ENCODE data around the gene CA5A.
"Not testable (repeated sequence)": the region's sequence is repeated elsewhere in the genome, so short reads cannot be mapped to it uniquely, and the experiment has no call there.

Gene CA5A
- 0 reads per million in 2 donors for total RNA-seq

DNA sequence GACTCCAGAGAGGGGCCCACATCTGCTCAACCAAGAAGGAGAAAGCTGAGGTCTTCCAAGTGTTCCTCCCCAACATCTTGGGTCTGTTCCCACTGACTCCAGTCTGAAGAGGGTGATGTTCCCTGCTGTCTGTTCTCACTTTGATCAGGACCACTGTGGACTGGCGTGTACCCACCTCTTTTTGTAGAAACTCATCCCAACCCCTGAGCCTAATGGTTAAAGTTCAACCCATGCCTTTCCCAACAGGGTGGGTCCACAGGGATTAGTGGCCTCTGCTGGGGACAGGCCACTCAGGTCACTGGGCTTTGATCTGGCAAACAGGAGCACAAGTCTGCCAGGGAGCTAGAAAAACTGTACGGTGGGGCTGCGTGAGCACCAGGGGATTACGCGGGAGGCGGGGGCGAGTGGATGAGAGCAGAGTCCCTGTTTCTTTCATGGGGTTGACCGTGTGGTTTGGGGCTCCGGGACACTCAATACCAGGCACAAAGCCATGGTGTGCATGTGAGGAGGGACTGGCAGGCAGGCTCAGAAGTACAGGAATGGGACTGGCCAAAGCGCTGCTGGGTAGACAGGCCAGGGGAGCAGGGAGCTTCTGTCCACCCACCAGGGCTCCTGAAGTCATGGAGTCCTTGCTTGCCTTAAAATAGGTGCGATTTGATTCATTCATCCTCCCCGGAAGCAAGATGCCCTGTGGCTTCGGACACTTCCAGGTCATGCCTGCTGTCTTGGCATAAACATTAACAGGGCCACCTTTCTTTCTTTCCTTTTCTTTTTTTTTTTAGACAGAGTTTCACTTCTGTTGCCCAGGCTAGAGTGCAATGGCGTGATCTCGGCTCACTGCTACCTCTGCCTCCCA, at the start of gene CA5A:
TSS of gene CA5A (minus strand) at position 155 of the 856 bp plus-strand sequence. CDS start at position 76, 79 bp downstream.
- no peak for DNase-seq

DNA sequence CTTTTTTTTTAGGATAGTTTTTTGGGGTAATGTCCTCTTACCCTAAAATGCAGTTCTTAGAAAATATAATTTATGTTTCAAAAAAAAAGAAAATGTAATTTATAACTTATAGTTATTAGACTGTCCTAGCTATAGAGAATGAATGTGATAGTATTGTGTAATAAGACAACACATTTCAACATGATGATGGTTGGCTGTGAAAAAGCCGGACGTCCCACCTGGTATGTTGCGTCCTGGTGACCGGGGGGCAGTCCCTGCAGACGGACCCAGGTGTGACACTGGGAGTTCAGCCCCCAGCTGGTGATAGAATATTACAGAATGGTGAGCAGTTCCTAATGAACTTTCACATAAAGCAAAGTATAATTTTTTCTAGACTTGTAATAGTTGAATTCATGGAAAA, 49.2 kb upstream of the CA5A start:
- DNase-seq: not testable (repeated sequence)

DNA sequence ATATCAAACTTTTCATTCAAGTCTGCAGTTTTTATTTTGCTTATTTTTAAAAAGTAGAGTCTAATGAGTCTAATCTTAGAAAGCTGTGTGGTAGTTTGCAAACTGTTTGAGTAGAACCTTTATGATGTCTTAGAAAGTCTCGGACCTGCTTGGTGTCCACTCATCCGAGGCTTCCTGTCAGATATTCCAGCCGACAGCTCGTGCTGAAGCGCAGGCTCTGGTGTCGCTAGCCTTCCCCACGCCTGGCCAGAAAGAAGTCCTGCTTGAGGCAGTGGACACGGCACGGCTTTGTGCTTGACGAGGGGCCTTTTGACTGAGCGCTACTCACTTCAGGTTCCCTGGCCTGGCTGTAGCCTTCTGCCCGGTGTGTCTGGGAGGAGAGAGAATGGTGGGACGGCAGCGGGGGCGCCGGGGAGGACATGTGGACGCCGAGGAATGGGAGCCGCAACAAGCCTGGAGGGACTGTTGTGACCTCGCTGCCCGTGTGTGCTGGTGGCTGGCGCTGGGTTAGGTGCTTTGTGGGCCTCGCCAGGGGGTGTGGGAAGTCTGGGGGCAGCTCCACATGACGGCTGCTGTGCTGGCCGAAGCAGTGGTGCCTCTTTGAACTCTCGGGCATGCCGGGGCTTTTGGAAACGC, 48.4 kb upstream of the CA5A start:
- DNase-seq: no peak

DNA sequence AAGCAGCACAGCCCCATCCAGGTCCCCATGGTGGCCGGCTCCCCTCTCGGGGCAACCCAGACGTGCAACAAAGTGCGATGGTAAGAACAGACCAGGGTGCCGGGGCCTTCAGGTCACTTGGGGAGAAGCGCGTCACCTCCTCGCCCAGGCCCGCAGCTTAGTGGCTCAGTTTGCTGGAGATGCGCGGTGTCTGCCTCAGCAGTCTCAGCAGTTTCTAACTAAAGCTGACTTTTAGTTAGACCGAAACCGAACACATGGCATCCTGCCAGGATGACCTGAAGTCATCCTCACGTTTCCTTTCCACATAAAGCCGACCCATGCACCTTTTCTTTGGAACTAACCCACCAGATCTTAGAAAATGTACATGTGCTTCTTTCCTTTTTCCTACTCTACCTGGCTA, 47.9 kb upstream of the CA5A start:
- DNase-seq: not testable (repeated sequence)

DNA sequence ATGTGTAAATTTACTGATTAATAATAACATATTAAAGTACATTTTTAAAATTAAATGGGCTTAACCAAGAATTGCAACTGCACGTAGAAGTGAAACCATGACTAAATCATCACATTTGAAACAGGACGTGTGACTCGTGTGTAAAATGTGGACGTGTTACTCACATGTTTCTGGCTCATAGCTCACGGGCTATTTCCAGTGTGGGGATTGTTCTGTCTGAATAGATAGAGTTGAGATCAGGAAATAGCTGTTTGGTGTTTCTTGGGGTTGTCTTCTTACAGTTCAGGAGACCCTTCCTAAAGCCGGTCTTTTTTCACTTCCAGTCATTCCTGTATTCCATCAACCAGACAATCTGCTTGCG, 47.4 kb upstream of the CA5A start:
- peak in 1 of 5 experiments; percentile 70 for DNase-seq

DNA sequence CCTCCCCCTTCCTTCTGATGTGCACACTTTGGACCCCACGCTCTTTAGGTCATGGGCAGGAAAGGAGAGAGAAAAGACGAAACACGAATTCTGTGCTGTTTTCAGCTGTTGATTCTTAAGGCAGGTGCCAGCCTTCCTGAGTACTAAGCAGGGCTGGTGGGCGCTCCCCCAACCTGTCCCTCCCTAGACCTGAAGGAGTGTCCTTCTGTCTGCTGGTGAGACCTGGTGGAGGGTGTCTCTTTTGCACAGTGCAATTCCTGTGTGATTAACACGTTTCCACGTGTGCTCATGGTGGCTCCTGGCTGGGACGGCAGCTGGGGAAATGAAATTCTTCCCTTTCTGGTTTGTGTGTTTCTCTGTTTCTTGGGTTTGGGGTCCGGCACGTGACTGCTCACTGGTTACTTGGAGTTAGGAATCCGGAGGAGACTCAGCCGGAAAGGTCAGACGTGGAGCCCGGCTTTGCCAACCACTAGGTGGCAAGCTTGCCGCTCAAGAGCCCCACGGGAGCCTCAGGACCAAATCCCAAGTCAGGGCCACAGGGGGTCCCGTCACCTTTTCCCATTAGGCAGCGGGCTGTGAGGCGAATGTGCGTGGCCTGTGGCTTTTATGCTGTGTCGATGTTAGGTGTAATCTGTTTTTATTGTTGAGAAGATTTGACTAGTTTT, 46.9 kb upstream of the CA5A start:
- not testable (repeated sequence) for DNase-seq

DNA sequence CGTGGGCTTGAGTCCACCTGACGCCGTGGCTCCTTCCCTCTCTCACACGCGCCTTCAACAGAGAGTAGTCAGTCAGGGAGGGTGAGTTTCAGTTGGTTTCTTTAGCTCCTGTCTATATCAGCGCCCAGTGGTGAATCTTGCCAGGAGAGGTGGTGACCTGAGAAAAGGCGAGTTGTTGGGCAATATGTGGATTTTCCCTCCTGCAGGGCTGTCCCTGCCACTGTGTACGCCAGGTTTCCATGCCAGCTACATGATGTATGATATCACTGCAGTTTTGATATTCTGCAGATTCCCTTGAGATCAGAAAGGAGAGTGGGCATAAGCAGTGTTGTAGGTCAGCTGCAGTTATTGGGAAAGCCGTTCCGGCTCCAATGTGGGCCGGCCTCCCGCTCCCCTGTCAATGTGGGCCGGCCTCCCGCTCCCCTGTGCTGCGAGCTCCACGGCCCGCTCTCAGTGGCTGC, 46.3 kb upstream of the CA5A start:
- no peak for DNase-seq

DNA sequence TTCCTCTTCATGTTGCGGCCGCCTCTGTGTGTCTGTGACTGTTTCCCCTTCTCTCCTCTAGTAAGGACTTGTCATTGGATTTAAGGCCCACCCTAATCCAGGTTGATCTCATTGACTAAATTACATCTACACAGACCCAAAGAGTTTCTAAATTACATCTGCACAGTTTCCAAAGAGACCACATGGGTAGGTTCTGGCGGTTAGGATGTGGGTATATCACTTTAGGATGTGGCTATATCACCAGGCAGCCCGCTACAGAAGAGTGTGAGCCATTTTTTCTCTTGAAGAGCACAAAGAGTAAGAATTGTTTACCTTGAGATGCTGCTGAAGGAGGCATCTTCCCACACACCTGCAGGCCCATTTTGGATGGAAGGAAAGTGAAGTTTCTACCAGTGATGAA, 45.0 kb upstream of the CA5A start:
- peak in 2 of 5 experiments; percentile 68 to 85 for DNase-seq

DNA sequence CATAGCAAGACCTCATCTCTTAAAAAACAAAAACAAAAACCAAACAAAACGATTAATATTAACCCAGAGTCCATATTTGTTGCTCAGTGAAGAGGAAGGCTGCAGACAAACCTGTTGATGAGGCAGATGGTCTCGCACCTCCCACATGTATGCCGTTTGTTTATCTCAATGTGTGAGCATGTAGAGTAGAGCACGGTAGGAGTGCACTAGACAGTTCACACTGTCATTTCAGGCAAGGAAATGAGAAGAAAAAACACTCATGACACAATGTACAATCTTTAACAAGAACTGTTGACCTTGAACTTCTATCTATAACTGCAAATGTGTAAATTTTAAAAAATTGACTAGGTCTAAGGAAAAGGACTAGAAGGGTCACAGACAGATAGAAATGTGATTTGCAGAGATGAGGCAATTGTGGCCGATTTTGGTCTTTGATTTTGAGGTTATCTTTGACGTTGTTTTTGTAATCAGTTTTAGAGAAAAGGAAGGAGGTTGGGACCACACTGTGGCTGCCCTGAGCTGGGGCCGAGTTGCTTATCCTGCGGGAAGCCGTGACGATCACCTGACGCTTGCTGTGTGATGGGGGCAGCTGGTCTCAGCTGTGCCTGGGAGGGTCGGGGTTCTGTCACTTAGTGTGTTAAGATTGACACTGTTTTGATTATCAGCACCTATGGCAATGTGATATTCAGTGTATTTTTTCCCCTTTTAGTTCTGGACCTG, 43.7 kb upstream of the CA5A start:
- peak in 2 of 5 experiments; percentile 53 to 74 for DNase-seq

DNA sequence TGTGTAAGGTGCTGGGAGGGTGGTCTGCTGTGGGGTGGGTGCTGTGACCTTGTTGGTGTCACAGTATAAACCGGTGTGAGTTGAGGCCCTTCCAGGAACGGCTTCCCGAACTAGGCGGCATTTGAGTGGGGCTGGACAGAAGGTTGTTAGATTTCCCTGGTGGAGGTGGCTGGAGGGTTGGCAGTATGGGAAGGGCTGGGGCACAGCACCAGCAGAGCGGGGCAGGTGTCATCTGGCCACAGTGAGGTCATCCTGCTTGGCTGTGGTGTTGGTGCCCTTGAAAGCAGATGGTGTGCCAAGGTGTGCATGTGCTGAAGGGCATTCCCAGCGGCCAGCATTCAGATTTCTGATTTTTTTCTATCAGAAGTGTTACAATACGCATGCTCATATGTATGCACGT, 43.0 kb upstream of the CA5A start:
- DNase-seq: no peak

DNA sequence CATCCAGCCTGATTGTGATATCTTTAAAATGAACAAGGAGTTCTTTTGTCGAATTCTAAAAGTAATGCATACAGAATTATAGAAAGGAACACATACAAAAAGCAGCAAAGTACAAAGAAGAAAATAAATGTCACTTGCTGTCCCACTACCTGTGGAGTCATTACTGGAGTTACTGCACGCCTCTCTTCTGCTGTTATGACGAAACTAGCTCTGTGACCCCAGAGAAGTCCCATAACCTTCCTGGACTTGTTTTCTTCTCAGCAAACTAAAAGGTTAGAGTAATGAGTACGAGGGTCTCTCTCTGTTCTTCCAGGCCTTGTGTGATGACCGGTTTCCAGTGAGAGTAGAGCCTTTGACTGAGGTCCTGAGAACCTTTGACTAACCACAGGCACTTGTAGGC, 41.8 kb upstream of the CA5A start:
- DNase-seq: peak in 1 of 5 experiments; percentile 46

DNA sequence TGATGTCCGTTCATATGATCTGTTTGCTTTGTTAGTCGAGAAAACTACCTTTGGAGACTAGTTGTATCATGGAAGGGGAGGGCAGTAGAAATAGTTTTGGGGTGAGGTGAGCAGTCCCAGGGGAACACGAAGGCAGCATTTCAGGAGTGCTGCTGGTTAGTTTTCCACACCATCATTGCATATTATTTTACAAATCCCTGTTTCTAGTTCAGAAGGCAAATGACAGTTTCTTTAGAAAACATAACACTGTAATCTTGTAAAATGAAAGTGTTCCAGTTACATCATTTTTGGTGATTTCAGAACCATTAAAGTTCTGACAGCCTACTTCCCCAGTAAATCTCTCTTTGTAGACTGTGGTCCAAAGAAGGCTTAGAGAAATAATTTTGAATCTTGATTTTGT, 40.3 kb upstream of the CA5A start:
- no peak for DNase-seq

DNA sequence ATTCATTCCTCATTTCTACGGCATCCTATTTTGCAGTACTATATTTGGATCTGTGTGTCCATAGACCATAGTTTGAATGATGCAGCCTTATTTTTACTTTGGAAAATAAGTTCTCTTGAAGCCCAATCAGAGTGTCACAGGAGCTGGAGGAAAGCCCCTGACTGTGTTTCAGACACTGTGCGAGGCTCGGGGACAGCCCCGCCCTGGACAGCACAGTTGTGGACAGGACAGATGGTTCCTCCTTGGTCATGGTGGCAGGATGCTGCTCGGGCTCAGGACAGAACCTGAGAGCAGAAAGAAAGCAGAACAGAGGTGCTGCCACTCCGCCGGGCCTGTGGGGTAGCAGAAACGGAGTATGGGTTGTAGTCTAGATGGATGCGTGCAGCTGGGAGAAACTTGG, 37.8 kb upstream of the CA5A start:
- DNase-seq: no peak

DNA sequence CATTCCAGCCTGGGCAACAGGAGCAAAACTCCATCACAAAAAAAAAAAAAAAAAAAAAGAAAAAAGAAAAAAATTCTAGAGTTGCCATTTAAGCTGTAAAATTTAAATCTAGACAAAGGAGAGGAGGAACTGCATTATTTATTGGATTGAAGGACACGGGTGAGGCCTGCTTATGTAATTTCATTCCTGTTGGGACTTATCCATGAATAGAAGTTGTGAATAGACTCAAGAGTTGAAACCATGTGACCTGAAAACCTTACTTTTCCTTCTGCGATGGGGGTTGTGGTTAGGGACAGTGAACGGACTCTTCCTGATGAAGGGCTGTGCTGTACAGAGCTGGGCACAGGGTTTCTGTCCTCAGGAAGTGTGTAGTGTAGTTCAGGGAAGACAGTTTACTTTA, 37.4 kb upstream of the CA5A start:
- DNase-seq: no peak

DNA sequence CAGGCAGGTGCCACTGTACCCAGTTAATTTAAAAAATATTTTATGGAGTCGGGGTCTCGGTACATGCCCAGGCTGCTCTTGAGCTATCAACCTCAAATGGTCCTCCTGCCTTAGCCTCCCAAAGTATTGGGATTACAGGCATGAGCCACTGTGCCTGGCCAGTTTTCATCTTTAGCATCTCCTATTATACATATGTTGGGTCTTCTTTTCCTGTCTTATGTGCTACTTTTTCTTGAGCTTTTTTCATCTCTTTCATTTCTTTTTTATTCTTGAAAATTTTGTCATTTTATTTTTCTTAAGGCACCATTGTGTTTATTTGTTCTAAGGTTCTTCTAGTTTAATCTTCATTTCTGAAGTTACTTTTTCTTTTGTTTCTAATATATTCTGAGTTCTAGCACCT, 35.6 kb upstream of the CA5A start:
- DNase-seq: no peak

DNA sequence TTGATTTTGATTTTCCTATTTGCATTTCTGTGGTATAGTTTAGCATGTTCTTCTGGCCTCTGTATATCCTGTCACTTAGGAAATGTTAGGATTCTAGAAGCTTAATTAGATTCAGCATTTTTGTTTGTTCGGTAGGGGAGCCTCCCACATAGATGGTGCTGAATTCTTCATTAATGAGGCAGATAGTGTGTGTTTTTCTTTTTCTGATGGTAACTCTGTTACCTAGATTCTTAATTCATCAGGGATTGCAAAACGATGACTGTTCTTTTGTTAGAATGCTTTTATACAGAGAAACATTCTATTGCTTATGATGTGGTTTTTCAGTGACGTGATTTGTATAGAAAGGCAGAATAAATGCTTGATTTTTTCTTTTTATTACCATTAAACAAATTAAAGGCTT, 33.9 kb upstream of the CA5A start:
- no peak for DNase-seq

DNA sequence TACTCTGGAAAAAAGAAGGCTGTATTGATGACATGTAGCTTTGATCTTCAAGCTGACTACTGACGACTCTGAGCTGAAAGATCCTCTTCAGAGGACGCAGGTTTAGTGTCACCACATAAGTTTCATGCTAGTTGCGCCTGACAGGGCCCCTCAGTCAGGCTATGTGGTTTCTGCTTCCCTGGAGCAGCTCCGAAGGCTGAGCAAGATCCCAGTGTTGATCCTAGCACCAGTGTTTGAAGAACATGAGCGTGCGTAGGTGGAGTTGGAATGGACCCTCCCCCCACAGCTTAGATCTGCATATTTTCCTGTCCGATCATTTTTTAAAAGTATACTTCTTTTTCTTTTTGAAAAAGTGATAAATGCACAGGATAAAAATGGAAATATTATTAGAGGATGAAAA, 32.2 kb upstream of the CA5A start:
- DNase-seq: no peak

DNA sequence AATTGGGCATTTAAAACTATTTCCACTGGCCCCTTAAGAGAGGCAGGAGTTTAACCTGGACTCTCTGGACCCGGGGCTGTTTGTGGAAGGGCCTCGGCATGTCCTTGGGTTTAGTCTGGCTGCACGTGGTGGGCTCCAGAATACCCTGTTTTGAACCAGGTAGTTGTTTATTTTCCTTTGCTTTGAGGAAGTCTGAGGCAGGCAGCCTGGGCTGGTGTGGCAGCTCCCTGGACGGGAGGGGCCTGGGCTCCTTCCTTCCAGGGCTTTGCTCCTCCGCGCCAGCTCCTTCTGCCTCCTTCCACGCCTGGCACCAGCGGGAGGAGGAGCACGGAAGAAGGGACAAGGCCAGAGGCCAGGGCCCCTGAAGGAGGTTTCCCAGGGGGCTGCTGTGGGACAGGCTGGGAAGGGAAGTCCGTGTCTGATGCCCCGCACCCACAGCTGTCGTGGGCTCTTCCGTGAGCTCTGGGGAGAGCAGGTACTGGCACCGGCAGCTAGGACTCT, 30.4 kb upstream of the CA5A start:
- DNase-seq: no peak

DNA sequence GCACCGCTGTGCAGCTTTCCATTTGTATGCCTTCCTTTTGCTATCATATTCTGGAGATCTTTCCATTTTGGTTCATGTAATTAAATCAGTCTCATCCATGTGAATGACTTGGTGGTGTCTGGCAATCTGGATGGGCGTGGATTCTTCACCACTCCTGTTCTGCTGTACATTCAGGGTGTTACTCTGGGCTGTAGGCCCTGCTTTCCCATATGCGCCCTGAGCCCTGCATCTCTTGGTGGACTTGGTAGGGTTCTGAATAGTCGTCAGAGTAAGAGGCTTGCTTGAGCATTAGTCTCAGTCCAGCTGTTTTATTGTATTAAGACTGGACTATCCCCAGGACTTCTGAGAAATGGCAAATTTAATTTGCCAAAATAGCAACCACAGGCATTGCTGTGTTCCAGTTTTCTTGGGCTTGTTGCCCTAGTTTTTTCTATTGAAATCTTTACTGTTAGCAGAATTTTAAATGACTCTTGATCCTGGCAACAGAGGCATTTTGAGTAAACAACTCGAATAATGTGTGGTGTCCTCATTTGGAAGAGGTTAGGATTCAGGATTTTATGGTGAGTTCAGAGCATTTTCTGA, 29.8 kb upstream of the CA5A start:
- no peak for DNase-seq

DNA sequence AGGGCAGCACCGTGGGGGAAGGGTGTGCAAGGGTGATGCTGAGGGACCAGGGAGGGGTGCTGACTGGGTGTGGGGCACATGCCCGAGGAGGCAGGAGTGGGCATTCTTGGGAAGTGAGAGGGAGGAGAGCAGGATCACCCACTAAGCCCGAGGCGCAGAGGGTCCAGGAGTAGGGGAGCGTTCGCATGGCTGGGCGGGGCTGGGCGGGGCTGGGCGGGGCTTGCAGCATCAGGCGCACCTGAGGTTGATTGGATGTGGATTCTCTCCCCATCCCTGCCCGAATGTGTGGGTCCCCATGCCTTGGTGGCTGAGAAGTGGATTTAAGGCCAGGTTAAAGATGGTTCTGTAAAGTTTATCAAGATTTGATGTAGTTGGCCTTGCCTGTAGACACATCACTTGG, 29.1 kb upstream of the CA5A start:
- DNase-seq: no peak

DNA sequence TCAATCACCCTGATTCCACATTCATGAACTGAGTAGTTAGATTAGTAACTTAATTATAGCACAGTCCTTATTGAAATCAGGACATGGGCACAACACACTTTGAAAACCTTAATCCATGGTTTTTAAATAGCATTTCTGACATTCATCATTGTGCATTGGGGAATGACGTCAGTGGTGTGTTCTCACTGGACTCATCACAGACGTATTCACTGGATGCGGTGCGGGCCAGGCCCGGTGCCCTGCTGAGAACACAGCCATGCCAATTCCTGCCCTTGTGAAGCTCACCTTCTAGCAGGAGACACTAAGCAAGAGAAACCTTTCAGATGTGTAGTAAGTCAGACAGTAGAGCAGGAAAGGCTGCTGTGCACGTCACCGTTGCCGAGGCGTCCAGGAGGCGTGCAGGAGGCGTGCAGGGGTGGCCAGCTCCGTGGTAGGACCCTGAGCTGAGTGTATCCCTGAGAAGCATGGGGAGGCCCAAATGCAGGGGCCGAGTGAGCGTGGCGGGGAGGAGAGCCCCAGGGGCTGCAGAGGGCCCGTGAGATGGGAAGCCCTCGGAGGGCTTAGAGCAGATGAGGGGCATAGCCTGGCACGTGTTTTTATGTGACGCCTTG, 27.8 kb upstream of the CA5A start:
- no peak for DNase-seq

DNA sequence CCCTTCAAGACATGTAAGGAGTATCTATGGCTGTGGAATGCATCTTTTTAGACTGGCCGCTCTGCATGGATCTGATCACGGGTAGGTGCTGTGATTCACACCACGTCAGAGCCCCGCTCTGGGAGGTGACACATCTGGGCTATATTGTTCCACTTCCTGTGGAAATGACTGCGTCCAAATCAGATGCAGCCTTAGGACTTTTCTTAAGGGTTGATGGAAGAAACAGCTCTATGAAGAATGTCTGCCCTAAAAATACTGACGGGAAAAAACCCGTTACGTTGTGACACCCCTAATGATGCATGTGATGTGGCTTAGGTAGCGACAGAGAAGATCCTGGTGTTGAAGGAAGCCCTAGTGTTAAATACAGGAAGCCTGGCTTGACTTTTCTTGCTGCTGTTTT, 27.1 kb upstream of the CA5A start:
- DNase-seq: peak in 4 of 5 experiments; percentile 18 to 85 (median 60)

Measured in T-helper 2 cell (primary cell).